Osteoblast (primary cell): ENCODE measurements around the gene SMARCD1. TPM values are rescaled to one million over a fixed set of nuclear protein-coding genes. Genes with fewer than 3 reads are reported as not detected.

Experiments
- DNase-seq: peaks from one replicate; pipeline ENCODE4 v3.0.0; 2011; ENCODE audit warnings: low spot score, mixed read lengths; ENCODE audit not compliant: insufficient read length; ENCODE audit errors: missing footprints
- H2AFZ ChIP-seq: 2 replicates; pipeline ENCODE4 v1.6.0; 2011; ENCODE audit warnings: mild to moderate bottlenecking, low read length
- H3K27ac ChIP-seq: 2 replicates; pipeline ENCODE4 v1.5.1; 2011; ENCODE audit warnings: mild to moderate bottlenecking, low read depth, low read length, moderate library complexity
- H3K27me3 ChIP-seq: 2 replicates; pipeline ENCODE4 v1.6.0; 2012; ENCODE audit warnings: mild to moderate bottlenecking, control low read depth, inconsistent platforms, low read length, moderate library complexity; ENCODE audit not compliant: insufficient read depth
- H3K36me3 ChIP-seq: 2 replicates; pipeline ENCODE4 v1.5.1; 2011; ENCODE audit warnings: mild to moderate bottlenecking, low read length, control low read depth, moderate library complexity; ENCODE audit not compliant: insufficient read depth
- H3K4me1 ChIP-seq: 2 replicates; pipeline ENCODE4 v1.5.1; 2011; ENCODE audit warnings: mild to moderate bottlenecking, low read length, control low read depth, moderate library complexity; ENCODE audit not compliant: insufficient read depth
- H3K4me2 ChIP-seq: 2 replicates; pipeline ENCODE4 v1.6.0; 2011; ENCODE audit warnings: mild to moderate bottlenecking, low read length; ENCODE audit not compliant: insufficient read depth
- H3K4me3 ChIP-seq: fragments of 200-600 bp; sonication (generic); 3 replicates; pipeline ENCODE4 v1.5.1; 2012; ENCODE audit warnings: mild to moderate bottlenecking, low read length, inconsistent platforms; ENCODE audit not compliant: insufficient read depth
- H3K79me2 ChIP-seq: 2 replicates; pipeline ENCODE4 v1.6.0; 2012; ENCODE audit warnings: mild to moderate bottlenecking, low read length, control low read depth, inconsistent platforms; ENCODE audit not compliant: insufficient read depth
- H3K9me3 ChIP-seq: 2 replicates; pipeline ENCODE4 v1.5.1; 2011; ENCODE audit warnings: low read depth, low read length, control low read depth
- H4K20me1 ChIP-seq: 2 replicates; pipeline ENCODE4 v1.6.0; 2012; ENCODE audit warnings: mild to moderate bottlenecking, low read length, control low read depth; ENCODE audit not compliant: insufficient read depth
- total RNA-seq: library from RNA; depleted of rRNA; stranded (reverse); fragments of >200 nt; gene quantifications from 2 replicates; pipeline ENCODE4 v1.2.3, GENCODE V29; 2012
- TF ChIP-seq, protein P1 (sequence below): IDR thresholded peaks from 2 replicates; pipeline ENCODE4 v1.5.1; 2011; ENCODE audit warnings: mild to moderate bottlenecking, low read depth, low read length, moderate library complexity; ENCODE audit errors: extremely low read depth

The SMARCD1 gene
- total RNA-seq, 1 donor = 50.3 TPM

DNA sequence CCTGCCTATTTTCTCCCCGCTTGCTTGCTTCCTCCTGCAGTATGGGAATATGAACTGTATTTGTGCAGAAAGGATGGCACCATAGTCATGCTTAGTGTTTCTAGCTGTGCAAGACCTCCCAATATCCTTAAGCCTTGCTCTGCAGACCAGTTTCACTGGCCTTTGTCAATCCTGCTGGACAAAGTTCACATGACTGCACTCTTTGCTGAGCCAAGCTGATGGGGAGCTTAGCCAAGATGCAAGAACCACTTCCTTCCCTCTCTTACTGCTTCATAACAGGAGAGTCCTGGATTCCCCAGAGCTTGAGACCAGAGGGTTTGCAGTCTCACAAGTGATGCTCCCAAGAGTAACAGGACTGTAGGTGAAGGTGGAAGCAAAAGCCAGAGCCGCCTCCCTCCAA lies 24.0 kb upstream of the SMARCD1 start:
- Histone ChIP-seq H3K79me2 (no peaks in the 10 kb centered on the region), H3K4me2 (no peak overlapping the region), H3K4me1 (peaks cover 12% of the 10 kb centered on the region), H3K36me3 (no peaks in the 10 kb centered on the region), H2AFZ (no peak overlapping the region), H3K27ac (no peak overlapping the region), H3K9me3 (no peaks in the 10 kb centered on the region), H4K20me1 (peaks cover 3% of the 10 kb centered on the region), H3K4me3 (no peak overlapping the region), H3K27me3 (peaks cover 10% of the 10 kb centered on the region)
- TF ChIP-seq, protein P1, sequence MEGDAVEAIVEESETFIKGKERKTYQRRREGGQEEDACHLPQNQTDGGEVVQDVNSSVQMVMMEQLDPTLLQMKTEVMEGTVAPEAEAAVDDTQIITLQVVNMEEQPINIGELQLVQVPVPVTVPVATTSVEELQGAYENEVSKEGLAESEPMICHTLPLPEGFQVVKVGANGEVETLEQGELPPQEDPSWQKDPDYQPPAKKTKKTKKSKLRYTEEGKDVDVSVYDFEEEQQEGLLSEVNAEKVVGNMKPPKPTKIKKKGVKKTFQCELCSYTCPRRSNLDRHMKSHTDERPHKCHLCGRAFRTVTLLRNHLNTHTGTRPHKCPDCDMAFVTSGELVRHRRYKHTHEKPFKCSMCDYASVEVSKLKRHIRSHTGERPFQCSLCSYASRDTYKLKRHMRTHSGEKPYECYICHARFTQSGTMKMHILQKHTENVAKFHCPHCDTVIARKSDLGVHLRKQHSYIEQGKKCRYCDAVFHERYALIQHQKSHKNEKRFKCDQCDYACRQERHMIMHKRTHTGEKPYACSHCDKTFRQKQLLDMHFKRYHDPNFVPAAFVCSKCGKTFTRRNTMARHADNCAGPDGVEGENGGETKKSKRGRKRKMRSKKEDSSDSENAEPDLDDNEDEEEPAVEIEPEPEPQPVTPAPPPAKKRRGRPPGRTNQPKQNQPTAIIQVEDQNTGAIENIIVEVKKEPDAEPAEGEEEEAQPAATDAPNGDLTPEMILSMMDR = no peak
- DNase-seq = peak; percentile 54

DNA sequence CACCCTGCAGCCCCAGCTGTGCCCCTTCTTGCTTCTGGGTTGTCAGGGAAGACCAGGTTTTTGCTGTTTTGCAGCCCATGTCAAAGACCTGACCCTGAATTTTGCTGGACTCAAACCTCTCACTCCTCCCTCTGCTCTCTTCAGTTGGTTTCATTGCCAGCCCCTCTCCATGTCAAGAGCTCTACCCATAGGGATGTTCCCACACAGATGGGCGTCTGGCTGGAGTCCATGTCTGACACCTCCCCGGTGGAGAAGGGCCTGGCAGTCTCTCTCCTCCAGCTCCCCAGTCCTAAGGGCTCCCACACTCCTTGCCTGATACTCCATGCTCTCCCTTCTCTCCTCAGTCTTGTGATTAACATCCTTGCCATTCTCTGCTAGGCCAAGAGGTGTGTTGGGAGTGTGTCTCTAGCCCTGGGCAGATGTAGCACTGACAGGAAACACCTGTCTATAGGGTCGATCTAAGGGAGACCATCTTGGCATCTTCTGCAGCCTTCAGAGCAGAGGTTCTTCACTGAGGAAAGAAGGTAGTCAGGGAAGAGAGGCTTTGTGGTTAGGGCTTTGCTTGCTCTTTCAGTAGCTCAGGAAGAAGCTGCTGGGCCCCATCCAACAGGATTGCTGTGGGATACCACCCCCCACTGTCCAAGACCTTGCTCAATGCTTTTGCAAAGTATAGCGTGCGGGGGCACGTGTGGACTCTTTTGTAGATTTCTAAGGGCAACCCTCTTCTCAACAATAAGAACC lies 23.0 kb upstream of the SMARCD1 start:
- peak; percentile 19 for DNase-seq
- H2AFZ ChIP-seq = no peak overlapping the region
- H3K9me3 ChIP-seq = no peaks in the 10 kb centered on the region

DNA sequence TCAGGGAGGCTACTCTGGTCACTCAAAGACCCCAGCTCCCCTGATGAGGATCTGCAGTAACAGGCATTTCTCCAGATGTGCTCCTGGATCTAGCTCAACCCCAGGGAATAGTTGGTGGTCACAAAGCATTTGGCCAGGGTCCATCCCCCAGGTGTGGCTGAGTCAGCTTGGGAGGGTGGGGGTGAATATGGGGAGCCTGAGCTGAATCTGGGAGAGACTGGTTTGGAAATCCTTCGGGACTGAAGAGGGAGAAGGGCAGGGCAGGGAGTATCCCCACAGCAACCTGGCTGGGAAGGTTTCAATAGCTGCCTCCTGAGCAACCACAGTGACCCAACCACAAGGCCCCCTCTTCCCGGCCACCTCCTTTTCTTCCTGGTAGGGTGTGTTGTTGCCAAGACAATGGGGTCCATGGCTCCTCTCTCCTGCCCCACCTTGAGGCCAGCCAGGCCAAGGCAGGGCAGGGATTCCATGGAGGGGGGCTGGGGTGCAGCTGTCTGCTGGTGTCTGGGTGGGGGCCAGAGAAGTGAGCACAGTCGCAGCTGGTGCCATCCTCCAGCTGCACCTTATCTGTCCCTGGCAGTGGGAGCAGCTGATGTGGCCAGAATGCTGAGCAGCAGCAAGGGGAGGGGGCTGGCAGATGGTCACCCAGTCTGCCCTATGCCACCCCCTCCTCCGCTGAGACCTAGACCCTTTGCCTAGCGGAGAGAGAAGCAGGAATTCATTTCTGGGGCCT lies 22.2 kb upstream of the SMARCD1 start:
- peak; percentile 62 for DNase-seq
- no peaks in the 10 kb centered on the region for H3K27me3 ChIP-seq
- H2AFZ ChIP-seq = no peak overlapping the region
- H3K9me3 ChIP-seq = no peaks in the 10 kb centered on the region
- no peaks in the 10 kb centered on the region for H4K20me1 ChIP-seq
- H3K27ac ChIP-seq = no peak overlapping the region
- no peaks in the 10 kb centered on the region for H3K36me3 ChIP-seq
- no peaks in the 10 kb centered on the region for H3K79me2 ChIP-seq
- H3K4me1 ChIP-seq = peaks cover 16% of the 10 kb centered on the region
- no peak overlapping the region for H3K4me2 ChIP-seq
- TF ChIP-seq, protein P1 = no peak
- no peak overlapping the region for H3K4me3 ChIP-seq

More for the DNA sequence above, 23.0 kb upstream of the SMARCD1 start:
- TF ChIP-seq, protein P1 = no peak
- Histone ChIP-seq H3K27me3 (peaks cover under 1% of the 10 kb centered on the region), H3K4me2 (no peak overlapping the region), H3K4me3 (no peak overlapping the region), H4K20me1 (no peaks in the 10 kb centered on the region), H3K4me1 (peaks cover 17% of the 10 kb centered on the region), H3K36me3 (no peaks in the 10 kb centered on the region), H3K27ac (no peak overlapping the region), H3K79me2 (no peaks in the 10 kb centered on the region)

DNA sequence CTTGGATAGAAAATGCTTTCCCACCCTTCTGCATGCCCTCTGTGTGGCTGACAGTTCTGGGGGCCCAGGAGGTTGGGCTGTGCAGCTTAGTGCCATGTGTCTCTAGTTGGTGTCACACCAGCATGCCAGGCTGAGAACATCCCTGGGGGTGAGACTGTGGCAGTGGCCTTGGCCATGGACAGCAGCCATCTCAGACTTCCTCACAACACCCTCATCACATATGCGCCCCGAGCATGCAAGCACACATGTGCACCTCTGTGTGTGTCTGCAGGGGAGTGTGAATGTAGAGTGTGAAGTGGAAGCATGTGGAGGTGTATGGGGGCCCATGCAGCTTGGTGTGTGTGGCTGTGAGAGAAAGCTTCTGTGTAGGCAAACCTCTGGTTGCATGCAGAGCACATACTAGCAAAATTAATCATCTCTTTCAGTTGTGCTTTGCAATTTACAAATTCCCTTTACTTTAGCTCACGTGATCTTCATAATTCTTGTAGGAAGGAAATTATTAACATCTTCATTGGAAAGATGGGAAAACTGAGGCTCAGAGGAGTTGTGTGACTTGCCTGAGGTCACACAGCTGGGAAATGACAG lies 19.3 kb upstream of the SMARCD1 start:
- Histone ChIP-seq H2AFZ (no peak overlapping the region), H3K27me3 (no peaks in the 10 kb centered on the region), H3K9me3 (no peaks in the 10 kb centered on the region), H4K20me1 (no peaks in the 10 kb centered on the region), H3K4me3 (no peak overlapping the region), H3K4me2 (peak overlapping the region; percentile 7), H3K36me3 (no peaks in the 10 kb centered on the region), H3K4me1 (peaks cover 21% of the 10 kb centered on the region), H3K27ac (peak overlapping the region; percentile 44), H3K79me2 (no peaks in the 10 kb centered on the region)
- TF ChIP-seq, protein P1 = no peak
- peak; percentile 58 for DNase-seq
